Endodermal cell (in vitro differentiated cells): Measurements from ENCODE around the gene RASGEF1C. TPM values are rescaled to one million over a fixed set of nuclear protein-coding genes. Genes with fewer than 3 reads are reported as not detected.

Experiments
- DNase-seq: peaks from one replicate; pipeline ENCODE4 v3.0.0-alpha.2; 2017
- H3K27ac ChIP-seq: 2 replicates; pipeline ENCODE4 v1.5.1; 2013; ENCODE audit warnings: mild to moderate bottlenecking, low read depth, low read length, moderate library complexity
- H3K27me3 ChIP-seq: 2 replicates; pipeline ENCODE4 v1.6.1; 2013; ENCODE audit warnings: mild to moderate bottlenecking, low read length, moderate library complexity; ENCODE audit not compliant: insufficient read depth, control insufficient read depth, poor library complexity, severe bottlenecking
- H3K36me3 ChIP-seq: 2 replicates; pipeline ENCODE4 v1.7.0; 2013; ENCODE audit warnings: mild to moderate bottlenecking, low read length, moderate library complexity; ENCODE audit not compliant: control insufficient read depth, insufficient read depth
- H3K4me1 ChIP-seq: one replicate; pipeline ENCODE4 v1.7.0; 2013; ENCODE audit warnings: low read length; ENCODE audit not compliant: control insufficient read depth, insufficient read depth
- H3K4me3 ChIP-seq: 2 replicates; pipeline ENCODE4 v1.5.1; 2013; ENCODE audit warnings: mild to moderate bottlenecking, low read length, moderate library complexity
- H3K9ac ChIP-seq: 2 replicates; pipeline ENCODE4 v1.6.1; 2013; ENCODE audit warnings: mild to moderate bottlenecking, low read length, moderate library complexity; ENCODE audit not compliant: poor library complexity, severe bottlenecking; ENCODE audit errors: extremely low read depth
- H3K9me3 ChIP-seq: 2 replicates; pipeline ENCODE4 v1.6.1; 2013; ENCODE audit warnings: mild to moderate bottlenecking, low read length, moderate library complexity; ENCODE audit not compliant: control insufficient read depth
- H3K27ac Mint-ChIP-seq: 2 replicates; pipeline ENCODE4 v1.8.0; 2020; ENCODE audit warnings: mixed read lengths
- H3K27me3 Mint-ChIP-seq: 2 replicates; pipeline ENCODE4 v1.8.0; 2021; ENCODE audit warnings: mild to moderate bottlenecking, mixed read lengths; ENCODE audit not compliant: insufficient read depth
- H3K36me3 Mint-ChIP-seq: 2 replicates; pipeline ENCODE4 v1.8.0; 2020; ENCODE audit warnings: low read depth, mixed read lengths
- H3K4me1 Mint-ChIP-seq: 2 replicates; pipeline ENCODE4 v1.8.0; 2020; ENCODE audit warnings: mixed read lengths
- H3K4me3 Mint-ChIP-seq: 2 replicates; pipeline ENCODE4 v1.8.0; 2020; ENCODE audit warnings: mild to moderate bottlenecking, moderate library complexity, mixed read lengths
- H3K9me3 Mint-ChIP-seq: 2 replicates; pipeline ENCODE4 v1.8.0; 2020; ENCODE audit warnings: mild to moderate bottlenecking, mixed read lengths
- WGBS, 2 experiments: methylation state at CpG; one replicate each; pipeline versions ENCODE4 v1.1.5 to v1.1.7; 2013; ENCODE audit warnings: missing lambda C conversion rate in 2 of 2, mixed read lengths in 1 of 2; ENCODE audit not compliant: insufficient coverage in 1 of 2, insufficient read length in 1 of 2; 5-methylcytosine and 5-hydroxymethylcytosine counted together
- total RNA-seq, 2 donors: library from RNA; stranded (reverse); fragmentation: NEBNext Ultra II Directional in 1 of 2; extraction: Animal tissue kit (Norgen Biotek cat#: 25700) in 1 of 2; gene quantifications; 2 replicates in 1 of 2; 3 replicates in 1 of 2; pipeline ENCODE4 v1.2.1, GENCODE V29; 2021
- TF ChIP-seq, protein P1 (sequence below): fragments of 200-600 bp; sonication (generic); conservative IDR thresholded peaks from 2 replicates; pipeline ENCODE4 v1.5.0; 2021; ENCODE audit warnings: antibody characterized with exemption, mild to moderate bottlenecking

The RASGEF1C gene
- total RNA-seq, 2 donors from 2014 or later: 0.62 to 0.75 TPM

DNA sequence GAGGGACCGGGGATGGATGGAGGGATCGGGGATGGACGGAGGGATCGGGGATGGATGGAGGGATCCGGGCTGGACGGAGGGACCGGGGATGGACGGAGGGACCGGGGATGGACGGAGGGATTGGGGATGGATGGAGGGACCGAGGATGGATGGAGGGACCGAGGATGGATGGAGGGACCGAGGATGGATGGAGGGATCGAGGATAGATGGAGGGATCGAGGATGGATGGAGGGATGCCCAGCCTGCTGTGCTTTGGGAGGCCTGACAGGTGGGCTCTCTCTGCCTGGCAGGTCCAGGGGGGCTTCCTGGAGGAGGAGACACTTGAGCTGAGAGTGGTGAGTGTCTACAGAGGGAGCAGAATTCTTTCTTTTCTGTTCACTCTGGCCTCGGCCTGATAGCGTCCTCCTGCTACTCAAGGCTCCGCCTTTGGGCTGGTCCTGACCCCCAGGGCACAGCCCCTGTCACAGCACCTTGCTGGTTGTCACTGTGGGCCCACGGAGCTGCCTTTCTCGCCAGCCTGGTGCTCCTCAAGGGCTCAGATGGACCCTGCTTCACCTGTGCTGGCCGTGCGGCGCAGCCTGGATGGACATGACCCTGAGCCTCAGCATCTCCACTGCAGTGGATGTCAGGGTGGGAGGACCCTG is 95.2 kb downstream of the RASGEF1C start:
- peaks cover under 1% of the 10 kb centered on the region for H3K9me3 Mint-ChIP-seq
- 90 to 93% methylated on average over 7 to 23 of the region's 23 CpGs for WGBS, 2 experiments

DNA sequence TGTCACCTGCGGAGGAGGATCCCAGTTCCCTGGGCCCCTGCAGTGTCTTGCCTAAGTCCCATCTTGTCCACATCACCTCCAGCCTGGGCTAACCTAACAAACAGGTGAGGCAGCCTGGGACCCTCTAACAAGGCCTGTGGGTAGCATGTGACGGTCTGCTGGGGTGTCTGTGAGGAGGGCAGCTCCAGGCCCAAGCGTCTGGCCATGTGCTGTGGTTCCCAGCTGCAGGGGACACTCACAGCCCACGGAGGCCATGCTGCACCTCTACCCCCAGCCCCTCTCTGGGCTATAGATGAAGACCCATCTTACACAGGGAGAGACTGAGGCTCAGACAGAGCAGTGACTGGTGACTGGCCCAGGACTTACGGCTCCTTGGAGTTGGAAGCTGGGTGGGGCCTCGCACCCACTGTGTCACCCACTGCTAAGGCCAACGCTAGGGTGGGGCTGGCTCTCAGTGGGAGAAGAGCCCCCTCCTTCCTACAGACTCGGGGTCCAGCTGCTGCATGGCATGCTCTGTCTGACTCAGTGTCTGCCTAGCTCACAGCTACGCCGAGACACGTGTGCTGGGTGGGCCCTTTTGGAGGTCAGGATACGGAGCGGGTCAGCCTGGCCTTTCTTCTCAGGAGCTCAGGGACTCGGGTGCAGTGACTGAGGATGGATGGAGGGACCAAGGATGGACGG is 96.7 kb downstream of the RASGEF1C start:
- TF ChIP-seq, protein P1, sequence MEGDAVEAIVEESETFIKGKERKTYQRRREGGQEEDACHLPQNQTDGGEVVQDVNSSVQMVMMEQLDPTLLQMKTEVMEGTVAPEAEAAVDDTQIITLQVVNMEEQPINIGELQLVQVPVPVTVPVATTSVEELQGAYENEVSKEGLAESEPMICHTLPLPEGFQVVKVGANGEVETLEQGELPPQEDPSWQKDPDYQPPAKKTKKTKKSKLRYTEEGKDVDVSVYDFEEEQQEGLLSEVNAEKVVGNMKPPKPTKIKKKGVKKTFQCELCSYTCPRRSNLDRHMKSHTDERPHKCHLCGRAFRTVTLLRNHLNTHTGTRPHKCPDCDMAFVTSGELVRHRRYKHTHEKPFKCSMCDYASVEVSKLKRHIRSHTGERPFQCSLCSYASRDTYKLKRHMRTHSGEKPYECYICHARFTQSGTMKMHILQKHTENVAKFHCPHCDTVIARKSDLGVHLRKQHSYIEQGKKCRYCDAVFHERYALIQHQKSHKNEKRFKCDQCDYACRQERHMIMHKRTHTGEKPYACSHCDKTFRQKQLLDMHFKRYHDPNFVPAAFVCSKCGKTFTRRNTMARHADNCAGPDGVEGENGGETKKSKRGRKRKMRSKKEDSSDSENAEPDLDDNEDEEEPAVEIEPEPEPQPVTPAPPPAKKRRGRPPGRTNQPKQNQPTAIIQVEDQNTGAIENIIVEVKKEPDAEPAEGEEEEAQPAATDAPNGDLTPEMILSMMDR: no peak
- Mint-ChIP-seq H3K4me3 (no peak overlapping the region), H3K9me3 (peaks cover 13% of the 10 kb centered on the region), H3K27me3 (no peaks in the 10 kb centered on the region), H3K27ac (no peak overlapping the region), H3K4me1 (peaks cover 3% of the 10 kb centered on the region), H3K36me3 (no peaks in the 10 kb centered on the region)
- 86 to 92% methylated on average over 7 to 15 of the region's 15 CpGs for WGBS, 2 experiments
- DNase-seq: peak; percentile 51
- H3K27me3 ChIP-seq: no peaks in the 10 kb centered on the region
- peaks cover 9% of the 10 kb centered on the region for H3K9me3 ChIP-seq
- H3K4me3 ChIP-seq: no peak overlapping the region
- H3K36me3 ChIP-seq: no peaks in the 10 kb centered on the region
- no peak overlapping the region for H3K9ac ChIP-seq
- no peaks in the 10 kb centered on the region for H3K4me1 ChIP-seq
- no peak overlapping the region for H3K27ac ChIP-seq

More for the DNA sequence above, 95.2 kb downstream of the RASGEF1C start:
- Mint-ChIP-seq H3K27me3 (no peaks in the 10 kb centered on the region), H3K27ac (no peak overlapping the region), H3K4me3 (no peak overlapping the region), H3K4me1 (peaks cover 3% of the 10 kb centered on the region), H3K36me3 (no peaks in the 10 kb centered on the region)
- H3K9ac ChIP-seq: no peak overlapping the region
- no peak overlapping the region for H3K4me3 ChIP-seq
- no peak overlapping the region for H3K27ac ChIP-seq
- TF ChIP-seq, protein P1: no peak
- no peaks in the 10 kb centered on the region for H3K36me3 ChIP-seq
- no peak for DNase-seq
- H3K4me1 ChIP-seq: no peaks in the 10 kb centered on the region
- no peaks in the 10 kb centered on the region for H3K9me3 ChIP-seq
- no peaks in the 10 kb centered on the region for H3K27me3 ChIP-seq

DNA sequence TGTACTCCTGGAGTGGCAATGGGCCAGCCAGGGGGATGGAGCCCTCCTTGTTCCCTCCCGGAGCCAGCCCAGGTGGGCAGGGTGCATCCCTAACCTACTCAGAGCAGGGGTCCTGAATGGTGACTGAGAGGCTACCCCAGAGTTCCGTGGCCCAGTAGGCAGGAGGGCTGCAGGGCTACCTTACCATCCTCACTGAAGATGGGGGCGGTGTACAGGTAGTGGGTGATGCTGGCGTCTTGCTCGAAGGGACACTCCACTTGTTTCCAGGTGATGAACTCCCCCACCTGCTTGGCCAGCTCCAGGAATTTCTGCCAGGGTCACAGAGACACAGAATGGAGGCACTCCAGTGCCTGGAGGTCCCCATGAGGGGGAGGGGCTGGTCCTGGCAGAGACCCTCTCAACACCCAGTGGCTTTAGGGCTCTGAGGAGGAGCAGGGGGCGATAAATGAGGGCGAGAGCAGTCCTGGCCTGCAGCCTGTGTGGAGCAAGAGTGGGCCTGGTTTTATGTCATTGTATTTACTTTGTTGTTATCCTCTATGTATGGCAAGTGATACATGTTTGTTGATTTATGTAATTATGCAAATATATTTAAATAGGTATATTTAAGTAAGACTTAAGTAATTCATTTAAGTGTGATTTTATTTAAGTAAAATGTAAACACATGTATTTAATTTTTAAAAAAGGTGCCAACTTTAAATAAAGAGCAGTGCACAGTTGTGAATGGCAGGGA is 97.6 kb downstream of the RASGEF1C start:
- Mint-ChIP-seq H3K27ac (no peak overlapping the region), H3K4me3 (no peak overlapping the region), H3K9me3 (peaks cover 22% of the 10 kb centered on the region), H3K36me3 (no peaks in the 10 kb centered on the region), H3K4me1 (peaks cover 3% of the 10 kb centered on the region), H3K27me3 (no peaks in the 10 kb centered on the region)
- TF ChIP-seq, protein P1: no peak
- no peaks in the 10 kb centered on the region for H3K27me3 ChIP-seq
- peaks cover 18% of the 10 kb centered on the region for H3K9me3 ChIP-seq
- 90 to 98% methylated on average over 4 to 7 of the region's 7 CpGs for WGBS, 2 experiments
- H3K9ac ChIP-seq: no peak overlapping the region
- no peak overlapping the region for H3K4me3 ChIP-seq
- H3K36me3 ChIP-seq: no peaks in the 10 kb centered on the region
- H3K27ac ChIP-seq: no peak overlapping the region
- DNase-seq: peak; percentile 44
- no peaks in the 10 kb centered on the region for H3K4me1 ChIP-seq
